ENCODE data around the gene POLE.
A peak's percentile ranks its signal among the peaks of the same experiment; 100 is the strongest.
"Not testable (repeated sequence)": the region's sequence is repeated elsewhere in the genome, so short reads cannot be mapped to it uniquely, and the experiment has no call there.

POLE gene

GRCh38 chr12:132719141-132719953, 32.2 kb upstream of the POLE start:
- DNase-seq (ENCODE audit: low read depth in 2 of 2), result no peak

GRCh38 chr12:132718644-132719043, 31.5 kb upstream of the POLE start:
- no peak for DNase-seq (ENCODE audit: low read depth in 2 of 2)

- no peak for DNase-seq (ENCODE audit: low read depth in 2 of 2)
Observed at GRCh38 chr12:132717531-132718387, 30.6 kb upstream of the POLE start.

- DNase-seq (ENCODE audit: low read depth in 2 of 2), result no peak
Observed at GRCh38 chr12:132717011-132717410, 29.9 kb upstream of the POLE start.

GRCh38 chr12:132716356-132716755, 29.2 kb upstream of the POLE start:
- no peak for DNase-seq (ENCODE audit: low read depth in 2 of 2)

GRCh38 chr12:132715874-132716273, 28.7 kb upstream of the POLE start:
- no peak for DNase-seq (ENCODE audit: low read depth in 2 of 2)

GRCh38 chr12:132713123-132713522, 26.0 kb upstream of the POLE start:
- no peak for DNase-seq (ENCODE audit: low read depth in 2 of 2)

- DNase-seq (ENCODE audit: low read depth in 2 of 2), result peak; percentile 15 to 16
Observed at GRCh38 chr12:132711080-132711843, 24.1 kb upstream of the POLE start.

GRCh38 chr12:132710405-132711079, 23.4 kb upstream of the POLE start, which contains the start of gene PGAM5:
PGAM5 (plus strand) TSS chr12:132710842; CDS start chr12:132710877, 35 bp downstream.
- peak; percentile 83 to 87 for DNase-seq (ENCODE audit: low read depth in 2 of 2)

GRCh38 chr12:132710043-132710404, 22.9 kb upstream of the POLE start:
- DNase-seq (ENCODE audit: low read depth in 2 of 2), result no peak

GRCh38 chr12:132708150-132708549, 21.0 kb upstream of the POLE start:
- DNase-seq (ENCODE audit: low read depth in 2 of 2), result no peak

GRCh38 chr12:132707241-132707640, 20.1 kb upstream of the POLE start:
- DNase-seq (ENCODE audit: low read depth in 2 of 2), result no peak

GRCh38 chr12:132703641-132704040, 16.5 kb upstream of the POLE start:
- DNase-seq (ENCODE audit: low read depth in 2 of 2), result no peak

- no peak for DNase-seq (ENCODE audit: low read depth in 2 of 2)
Observed at GRCh38 chr12:132702640-132703039, 15.5 kb upstream of the POLE start.

GRCh38 chr12:132700212-132700822, 13.2 kb upstream of the POLE start:
- no peak for DNase-seq (ENCODE audit: low read depth in 2 of 2)

- DNase-seq (ENCODE audit: low read depth in 2 of 2), result no peak
Observed at GRCh38 chr12:132698341-132698740, 11.2 kb upstream of the POLE start.

- DNase-seq (ENCODE audit: low read depth in 2 of 2), result no peak
Observed at GRCh38 chr12:132695431-132695830, 8.3 kb upstream of the POLE start.

- DNase-seq (ENCODE audit: low read depth in 2 of 2), result not testable (repeated sequence)
Observed at GRCh38 chr12:132694888-132695287, 7.7 kb upstream of the POLE start.

GRCh38 chr12:132692030-132692429, 4.9 kb upstream of the POLE start:
- DNase-seq (ENCODE audit: low read depth in 2 of 2), result not testable (repeated sequence)

GRCh38 chr12:132690112-132690511, 3.0 kb upstream of the POLE start:
- DNase-seq (ENCODE audit: low read depth in 2 of 2), result no peak

- no peak for DNase-seq (ENCODE audit: low read depth in 2 of 2)
Observed at GRCh38 chr12:132689227-132689626, 2.1 kb upstream of the POLE start.
